Measurements from ENCODE around the gene VSIG8. TPM values are rescaled to one million over a fixed set of nuclear protein-coding genes. Genes with fewer than 3 reads are reported as not detected.

Gene VSIG8
- total RNA-seq, 1 donor = not detected

DNA sequence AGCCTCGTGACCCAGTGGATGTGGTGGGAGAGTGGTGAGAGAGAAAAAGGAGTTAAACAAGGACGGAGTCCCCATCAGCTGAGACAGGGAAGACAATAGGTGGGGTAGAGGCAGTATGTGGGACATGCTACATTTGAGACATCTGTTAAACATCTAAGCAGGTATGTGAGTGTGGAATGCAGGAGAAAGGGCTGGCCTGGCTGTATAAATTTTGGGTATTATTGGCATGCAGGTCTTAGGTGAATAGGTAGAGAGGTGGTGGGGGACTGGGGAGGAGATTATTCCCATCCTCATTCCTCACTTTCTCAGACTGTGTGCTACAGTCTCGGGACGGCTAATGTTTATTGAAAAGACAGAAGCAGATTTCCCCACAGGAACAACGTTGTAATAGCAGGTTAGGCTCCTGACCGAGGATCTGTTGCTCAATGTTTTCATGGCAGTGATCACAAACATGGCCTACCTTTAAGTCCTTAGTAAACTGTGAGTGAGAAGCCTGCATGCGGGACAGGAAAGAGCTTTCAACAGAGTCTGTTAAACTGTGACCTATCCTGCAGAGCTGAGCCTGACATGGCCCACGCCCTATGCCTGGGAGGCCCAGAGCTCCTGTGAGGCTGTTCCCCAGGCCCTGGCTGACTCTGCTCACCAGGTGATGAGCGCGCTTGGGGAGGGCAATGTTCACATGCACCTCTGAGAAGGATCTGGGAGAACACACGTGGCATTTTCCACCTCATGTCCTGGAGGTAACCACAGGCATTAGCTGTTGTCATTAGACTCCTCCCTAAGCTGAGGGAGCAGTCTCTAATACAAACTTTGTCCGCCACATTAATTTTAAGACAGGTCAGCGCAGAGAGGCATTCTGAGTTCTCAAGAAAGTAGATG, 16.5 kb downstream of the VSIG8 start:
- DNase-seq (ENCODE audit: low read depth) = no peak
- no peak for TF ChIP-seq CTCF (IDR thresholded peaks at IDR 0.05; ENCODE audit: insufficient read depth, low read depth, low read length)
- no peak overlapping the region for H3K4me3 ChIP-seq (ENCODE audit: low read depth, low read length)

- no peak for TF ChIP-seq CTCF (IDR thresholded peaks at IDR 0.05; ENCODE audit: insufficient read depth, low read depth, low read length)
- no peak overlapping the region for H3K4me3 ChIP-seq (ENCODE audit: low read depth, low read length)
- no peak for DNase-seq (ENCODE audit: low read depth)
Measured at GRCh38 chr1:159843459-159843858, 19.0 kb downstream of the VSIG8 start.

- H3K4me3 ChIP-seq (ENCODE audit: low read depth, low read length) = no peak overlapping the region
- TF ChIP-seq CTCF (IDR thresholded peaks at IDR 0.05; ENCODE audit: insufficient read depth, low read depth, low read length) = no peak
- no peak for DNase-seq (ENCODE audit: low read depth)
Measured at GRCh38 chr1:159841749-159842148, 20.7 kb downstream of the VSIG8 start.

DNA sequence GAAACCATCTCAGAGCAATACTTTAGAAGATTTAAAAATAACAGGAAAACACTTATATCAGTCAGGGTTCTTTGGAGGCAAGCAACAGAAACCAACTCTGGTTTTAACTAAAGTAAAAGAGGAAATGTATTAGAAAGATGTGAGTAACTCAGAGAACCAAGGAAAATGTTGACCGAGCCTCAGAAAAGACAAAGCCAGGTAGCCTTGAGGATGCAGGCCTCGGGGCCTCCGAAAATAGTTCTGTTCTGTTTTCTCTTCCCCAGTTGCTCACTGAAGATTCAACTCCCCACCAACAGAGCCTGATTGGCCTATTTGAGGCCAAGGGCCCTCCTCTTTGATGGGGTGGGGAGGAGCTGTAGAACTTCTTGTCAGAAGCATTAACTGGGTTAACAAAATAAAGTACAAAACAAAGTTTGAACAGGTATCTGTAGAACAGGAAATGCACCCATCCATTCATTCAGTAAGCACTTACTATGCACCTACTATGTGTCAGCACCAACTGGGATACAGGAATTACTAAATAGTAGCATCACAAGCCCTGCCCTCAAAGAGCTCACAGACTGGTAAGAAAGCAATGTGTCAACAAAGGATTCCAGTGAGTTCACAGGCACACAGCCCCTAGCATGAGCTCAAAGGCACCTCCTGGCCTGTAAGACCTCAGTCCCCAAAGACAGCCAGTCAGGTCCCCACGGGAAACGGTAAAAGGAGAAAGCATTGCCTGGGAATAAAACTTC, 23.2 kb downstream of the VSIG8 start:
- DNase-seq (ENCODE audit: low read depth) = no peak
- H3K4me3 ChIP-seq (ENCODE audit: low read depth, low read length) = no peak overlapping the region
- no peak for TF ChIP-seq CTCF (IDR thresholded peaks at IDR 0.05; ENCODE audit: insufficient read depth, low read depth, low read length)

DNA sequence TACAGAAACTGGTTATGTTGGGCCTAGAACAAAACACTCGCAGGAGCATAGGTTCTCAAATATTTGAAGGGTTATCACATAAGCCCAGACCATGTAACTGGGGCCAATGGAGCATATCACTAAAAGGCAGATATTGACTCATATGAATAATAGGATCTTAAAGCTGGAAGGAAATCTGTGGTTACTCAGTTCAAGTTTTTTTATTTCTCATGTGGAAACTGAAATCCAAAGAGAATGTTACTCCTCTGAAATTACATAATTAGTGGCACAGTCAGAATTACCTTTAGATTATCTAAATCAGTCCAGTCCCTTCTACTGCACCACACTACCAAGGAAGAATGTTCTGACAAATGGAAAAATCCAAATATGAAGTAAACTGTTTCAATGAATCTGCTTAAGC, 23.7 kb downstream of the VSIG8 start:
- H3K4me3 ChIP-seq (ENCODE audit: low read depth, low read length) = no peak overlapping the region
- TF ChIP-seq CTCF (IDR thresholded peaks at IDR 0.05; ENCODE audit: insufficient read depth, low read depth, low read length) = no peak
- no peak for DNase-seq (ENCODE audit: low read depth)

DNA sequence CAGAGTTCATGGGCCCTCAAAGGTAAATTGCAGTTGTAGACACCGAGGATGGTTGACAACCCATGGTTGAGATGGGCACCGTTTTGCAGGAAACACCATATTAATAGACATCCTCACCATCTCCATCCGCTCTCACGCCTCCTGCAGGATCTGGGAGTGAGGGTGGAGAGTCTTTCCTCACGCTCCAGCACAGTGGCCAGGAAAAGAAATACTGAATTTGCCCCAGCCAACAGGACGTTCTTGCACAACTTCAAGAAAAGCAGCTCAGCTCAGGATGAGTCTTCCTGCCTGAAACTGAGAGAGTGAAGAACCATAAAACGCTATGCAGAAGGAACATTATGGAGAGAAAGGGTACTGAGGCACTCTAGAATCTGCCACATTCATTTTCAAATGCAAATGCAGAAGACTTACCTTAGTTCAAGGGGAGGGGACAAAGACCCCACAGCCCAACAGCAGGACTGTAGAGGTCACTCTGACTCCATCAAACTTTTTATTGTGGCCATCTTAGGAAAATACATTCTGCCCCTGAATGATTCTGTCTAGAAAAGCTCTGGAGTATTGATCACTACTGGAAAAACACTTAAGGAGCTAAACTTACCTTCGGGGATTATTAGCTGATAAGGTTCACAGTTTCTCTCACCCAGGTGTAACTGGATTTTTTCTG, 26.5 kb downstream of the VSIG8 start:
- H3K4me3 ChIP-seq (ENCODE audit: low read depth, low read length) = no peak overlapping the region
- peak; percentile 28 for TF ChIP-seq CTCF (IDR thresholded peaks at IDR 0.05; ENCODE audit: insufficient read depth, low read depth, low read length)
- DNase-seq (ENCODE audit: low read depth) = no peak
